Muscle layer of colon (tissue), 2 donors: ENCODE measurements around the gene NME1.

ENCODE experiments used
- H3K27ac ChIP-seq: one replicate; pipeline ENCODE4 v1.7.0; 2013; ENCODE audit warnings: low read depth, mild to moderate bottlenecking, low read length, moderate library complexity
- H3K27me3 ChIP-seq, 2 donors: one replicate each; pipeline ENCODE4 v1.7.0; 2013; ENCODE audit warnings: low read length in 2 of 2, mild to moderate bottlenecking in 2 of 2; ENCODE audit not compliant: insufficient read depth in 2 of 2, control insufficient read depth in 1 of 2
- H3K36me3 ChIP-seq: one replicate; pipeline ENCODE4 v1.7.0; 2013; ENCODE audit warnings: mild to moderate bottlenecking, low read length; ENCODE audit not compliant: insufficient read depth
- H3K4me1 ChIP-seq: one replicate; pipeline ENCODE4 v1.7.0; 2013; ENCODE audit warnings: mild to moderate bottlenecking, low read length; ENCODE audit not compliant: insufficient read depth
- H3K4me3 ChIP-seq, 2 donors: one replicate each; pipeline ENCODE4 v1.7.0; 2013; ENCODE audit warnings: low read length in 2 of 2, low read depth in 1 of 2, mild to moderate bottlenecking in 1 of 2, moderate library complexity in 1 of 2
- H3K9ac ChIP-seq: one replicate; pipeline ENCODE4 v1.7.0; 2013; ENCODE audit warnings: low read length
- H3K9me3 ChIP-seq: one replicate; pipeline ENCODE4 v1.7.0; 2013; ENCODE audit warnings: mild to moderate bottlenecking, low read length
- donor health status: abdominal sarcoma.
- donor health status: Adenocarcinoma of cecum.

NME1 gene

DNA sequence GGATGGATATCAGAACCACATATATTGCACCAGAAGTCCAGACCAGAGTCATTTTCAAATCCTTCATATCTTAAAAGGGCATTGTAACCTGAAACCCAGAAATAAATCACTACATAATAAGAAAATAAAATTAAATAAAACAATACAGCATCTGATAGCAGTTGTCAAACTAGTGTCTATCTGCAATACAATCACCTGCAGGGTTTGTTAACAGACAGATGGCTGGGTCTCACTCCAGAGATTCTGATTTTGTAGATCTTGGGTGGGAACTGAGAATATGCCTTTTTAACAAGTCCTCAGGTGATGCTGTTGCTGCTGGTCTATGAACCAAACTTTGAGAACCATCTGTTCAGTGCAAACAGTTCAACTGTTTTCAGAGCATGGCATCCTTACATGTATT lies 50.5 kb downstream of the NME1 start:
- Histone ChIP-seq H3K9ac (no peak overlapping the region), H3K4me1 (no peaks in the 10 kb centered on the region), H3K27me3 (no peaks in the 10 kb centered on the region), H3K4me3 (no peak overlapping the region), H3K9me3 (no peaks in the 10 kb centered on the region), H3K27ac (no peak overlapping the region), H3K36me3 (peaks cover 54% of the 10 kb centered on the region)
